ENCODE data around the gene FGF14.

DNA sequence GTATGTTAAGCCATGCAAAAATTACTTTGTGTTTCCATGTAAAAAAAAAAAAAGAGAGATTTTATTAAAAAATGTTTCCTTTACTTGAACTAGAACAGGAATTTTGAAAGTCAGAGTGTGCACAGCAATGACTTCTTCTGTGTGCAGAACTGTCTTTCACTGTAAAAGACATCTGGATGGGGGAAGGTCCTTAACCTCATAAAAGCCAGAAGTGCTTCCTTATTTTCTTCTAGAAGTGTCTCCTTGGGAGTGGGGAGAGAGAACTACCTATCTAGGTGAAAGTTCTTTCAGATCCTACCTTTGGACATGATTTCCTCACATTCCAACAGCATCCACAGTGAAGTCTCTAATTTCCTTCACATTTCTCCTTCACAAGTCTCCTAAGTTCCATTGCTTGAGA lies 360.3 kb downstream of the FGF14 start:
- TF ChIP-seq, protein P1, sequence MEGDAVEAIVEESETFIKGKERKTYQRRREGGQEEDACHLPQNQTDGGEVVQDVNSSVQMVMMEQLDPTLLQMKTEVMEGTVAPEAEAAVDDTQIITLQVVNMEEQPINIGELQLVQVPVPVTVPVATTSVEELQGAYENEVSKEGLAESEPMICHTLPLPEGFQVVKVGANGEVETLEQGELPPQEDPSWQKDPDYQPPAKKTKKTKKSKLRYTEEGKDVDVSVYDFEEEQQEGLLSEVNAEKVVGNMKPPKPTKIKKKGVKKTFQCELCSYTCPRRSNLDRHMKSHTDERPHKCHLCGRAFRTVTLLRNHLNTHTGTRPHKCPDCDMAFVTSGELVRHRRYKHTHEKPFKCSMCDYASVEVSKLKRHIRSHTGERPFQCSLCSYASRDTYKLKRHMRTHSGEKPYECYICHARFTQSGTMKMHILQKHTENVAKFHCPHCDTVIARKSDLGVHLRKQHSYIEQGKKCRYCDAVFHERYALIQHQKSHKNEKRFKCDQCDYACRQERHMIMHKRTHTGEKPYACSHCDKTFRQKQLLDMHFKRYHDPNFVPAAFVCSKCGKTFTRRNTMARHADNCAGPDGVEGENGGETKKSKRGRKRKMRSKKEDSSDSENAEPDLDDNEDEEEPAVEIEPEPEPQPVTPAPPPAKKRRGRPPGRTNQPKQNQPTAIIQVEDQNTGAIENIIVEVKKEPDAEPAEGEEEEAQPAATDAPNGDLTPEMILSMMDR (IDR thresholded peaks at IDR 0.05; ENCODE audit: insufficient read depth, low read length, poor library complexity, severe bottlenecking): no peak
- no peak for TF ChIP-seq EZH2phosphoT487 (conservative IDR thresholded peaks at IDR 0.05; ENCODE audit: low read length)
